SK-N-SH (cell line): ENCODE data around the gene ZSCAN16.

Experiments
- EZH2phosphoT487 ChIP-seq: fragments of 200-600 bp; sonication (generic); IDR thresholded peaks from 2 replicates; pipeline ENCODE4 v1.6.1; 2017; ENCODE audit warnings: low read depth, mixed run types, mild to moderate bottlenecking, antibody characterized with exemption, moderate library complexity, borderline replicate concordance
- FOXJ3 ChIP-seq: sonication (generic); formaldehyde crosslinking; IDR thresholded peaks from 2 replicates; pipeline ENCODE4 v1.5.1; 2020; ENCODE audit warnings: mild to moderate bottlenecking, missing genetic modification reagents
- FOXM1 ChIP-seq: IDR thresholded peaks from 2 replicates; pipeline ENCODE4 v1.4.0; 2012; ENCODE audit warnings: low read depth, mild to moderate bottlenecking
- JUND ChIP-seq: IDR thresholded peaks from 2 replicates; pipeline ENCODE4 v1.4.0; 2012
- MEF2A ChIP-seq: IDR thresholded peaks from 2 replicates; pipeline ENCODE4 v1.4.0; 2012; ENCODE audit warnings: low read depth, borderline replicate concordance
- NFIC ChIP-seq: IDR thresholded peaks from 2 replicates; pipeline ENCODE4 v1.4.0; 2012; ENCODE audit warnings: borderline replicate concordance
- RCOR1 ChIP-seq: fragments of 150-350 bp; IDR thresholded peaks from 2 replicates; pipeline ENCODE4 v1.6.1; 2017; ENCODE audit warnings: antibody characterized with exemption, low read length
- SIN3A ChIP-seq: IDR thresholded peaks from 2 replicates; pipeline ENCODE4 v1.6.1; 2012; ENCODE audit warnings: low read depth, mild to moderate bottlenecking, low read length, moderate library complexity, borderline replicate concordance
- TAF1 ChIP-seq: IDR thresholded peaks from 2 replicates; pipeline ENCODE4 v1.6.1; 2012; ENCODE audit warnings: low read depth, mild to moderate bottlenecking, low read length, moderate library complexity, borderline replicate concordance
- YY1 ChIP-seq: IDR thresholded peaks from 2 replicates; pipeline ENCODE4 v1.4.0; 2012; ENCODE audit warnings: low read depth, mild to moderate bottlenecking
- TF ChIP-seq, protein P1 (sequence below): fragments of 150-350 bp; IDR thresholded peaks from 2 replicates; pipeline ENCODE4 v1.6.1; 2017; ENCODE audit warnings: antibody characterized with exemption, low read length, low read depth, borderline replicate concordance
- TF ChIP-seq, protein P2 (sequence below): fragments of 200-600 bp; sonication (generic); IDR thresholded peaks from 2 replicates; pipeline ENCODE4 v1.6.1; 2017; ENCODE audit warnings: antibody characterized with exemption, mild to moderate bottlenecking, moderate library complexity
- TF ChIP-seq, protein P3 (sequence below): IDR thresholded peaks from 2 replicates; pipeline ENCODE4 v1.4.0; 2012; ENCODE audit warnings: low read depth, borderline replicate concordance
- TF ChIP-seq, protein P4 (sequence below): IDR thresholded peaks from 2 replicates; pipeline ENCODE4 v1.6.1; 2012; ENCODE audit warnings: mild to moderate bottlenecking, low read depth, low read length, moderate library complexity

DNA sequence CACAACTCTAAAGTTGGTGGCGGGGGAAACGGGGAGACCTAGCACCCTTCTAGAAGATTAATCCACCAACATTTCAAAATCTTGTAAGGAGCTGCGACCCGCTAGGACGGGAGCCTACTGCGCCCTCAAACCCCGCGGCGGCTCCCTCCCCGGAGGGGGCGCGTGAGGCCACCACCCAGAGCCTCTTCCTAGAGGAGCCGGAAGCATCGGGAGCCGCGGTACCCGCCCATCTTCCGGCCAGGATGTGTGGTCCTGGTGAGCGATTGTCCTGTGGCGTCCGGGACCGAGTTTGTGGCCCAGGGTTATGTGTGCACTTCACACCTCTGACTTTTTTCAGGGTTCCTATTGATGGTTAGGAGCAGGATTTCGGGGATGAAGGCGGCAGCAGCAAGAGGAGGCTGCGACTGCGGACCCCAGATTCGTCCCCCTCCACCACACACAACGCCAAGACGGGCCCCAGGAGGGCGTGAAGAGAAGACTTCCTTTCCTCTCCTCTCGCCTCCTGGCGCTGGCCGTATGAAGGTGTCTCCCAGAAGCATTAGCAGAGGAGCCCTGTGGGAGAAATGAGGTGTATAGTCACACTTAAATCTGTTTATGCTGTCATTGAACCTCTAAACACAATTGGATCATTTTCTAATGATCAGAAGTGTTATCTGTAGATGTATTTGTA lies 33.4 kb upstream of the ZSCAN16 start:
- TF ChIP-seq FOXM1 (no peak), YY1 (no peak), SIN3A (no peak), FOXJ3 (CRISPR knock-in tag) (no peak), MEF2A (no peak), RCOR1 (no peak), EZH2phosphoT487 (no peak), JUND (no peak), TAF1 (no peak), NFIC (no peak)
- TF ChIP-seq, protein P1, sequence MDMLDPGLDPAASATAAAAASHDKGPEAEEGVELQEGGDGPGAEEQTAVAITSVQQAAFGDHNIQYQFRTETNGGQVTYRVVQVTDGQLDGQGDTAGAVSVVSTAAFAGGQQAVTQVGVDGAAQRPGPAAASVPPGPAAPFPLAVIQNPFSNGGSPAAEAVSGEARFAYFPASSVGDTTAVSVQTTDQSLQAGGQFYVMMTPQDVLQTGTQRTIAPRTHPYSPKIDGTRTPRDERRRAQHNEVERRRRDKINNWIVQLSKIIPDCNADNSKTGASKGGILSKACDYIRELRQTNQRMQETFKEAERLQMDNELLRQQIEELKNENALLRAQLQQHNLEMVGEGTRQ, result no peak
- TF ChIP-seq, protein P2, sequence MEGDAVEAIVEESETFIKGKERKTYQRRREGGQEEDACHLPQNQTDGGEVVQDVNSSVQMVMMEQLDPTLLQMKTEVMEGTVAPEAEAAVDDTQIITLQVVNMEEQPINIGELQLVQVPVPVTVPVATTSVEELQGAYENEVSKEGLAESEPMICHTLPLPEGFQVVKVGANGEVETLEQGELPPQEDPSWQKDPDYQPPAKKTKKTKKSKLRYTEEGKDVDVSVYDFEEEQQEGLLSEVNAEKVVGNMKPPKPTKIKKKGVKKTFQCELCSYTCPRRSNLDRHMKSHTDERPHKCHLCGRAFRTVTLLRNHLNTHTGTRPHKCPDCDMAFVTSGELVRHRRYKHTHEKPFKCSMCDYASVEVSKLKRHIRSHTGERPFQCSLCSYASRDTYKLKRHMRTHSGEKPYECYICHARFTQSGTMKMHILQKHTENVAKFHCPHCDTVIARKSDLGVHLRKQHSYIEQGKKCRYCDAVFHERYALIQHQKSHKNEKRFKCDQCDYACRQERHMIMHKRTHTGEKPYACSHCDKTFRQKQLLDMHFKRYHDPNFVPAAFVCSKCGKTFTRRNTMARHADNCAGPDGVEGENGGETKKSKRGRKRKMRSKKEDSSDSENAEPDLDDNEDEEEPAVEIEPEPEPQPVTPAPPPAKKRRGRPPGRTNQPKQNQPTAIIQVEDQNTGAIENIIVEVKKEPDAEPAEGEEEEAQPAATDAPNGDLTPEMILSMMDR, result no peak
- TF ChIP-seq, protein P3, sequence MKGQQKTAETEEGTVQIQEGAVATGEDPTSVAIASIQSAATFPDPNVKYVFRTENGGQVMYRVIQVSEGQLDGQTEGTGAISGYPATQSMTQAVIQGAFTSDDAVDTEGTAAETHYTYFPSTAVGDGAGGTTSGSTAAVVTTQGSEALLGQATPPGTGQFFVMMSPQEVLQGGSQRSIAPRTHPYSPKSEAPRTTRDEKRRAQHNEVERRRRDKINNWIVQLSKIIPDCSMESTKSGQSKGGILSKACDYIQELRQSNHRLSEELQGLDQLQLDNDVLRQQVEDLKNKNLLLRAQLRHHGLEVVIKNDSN, result no peak
- TF ChIP-seq, protein P4, sequence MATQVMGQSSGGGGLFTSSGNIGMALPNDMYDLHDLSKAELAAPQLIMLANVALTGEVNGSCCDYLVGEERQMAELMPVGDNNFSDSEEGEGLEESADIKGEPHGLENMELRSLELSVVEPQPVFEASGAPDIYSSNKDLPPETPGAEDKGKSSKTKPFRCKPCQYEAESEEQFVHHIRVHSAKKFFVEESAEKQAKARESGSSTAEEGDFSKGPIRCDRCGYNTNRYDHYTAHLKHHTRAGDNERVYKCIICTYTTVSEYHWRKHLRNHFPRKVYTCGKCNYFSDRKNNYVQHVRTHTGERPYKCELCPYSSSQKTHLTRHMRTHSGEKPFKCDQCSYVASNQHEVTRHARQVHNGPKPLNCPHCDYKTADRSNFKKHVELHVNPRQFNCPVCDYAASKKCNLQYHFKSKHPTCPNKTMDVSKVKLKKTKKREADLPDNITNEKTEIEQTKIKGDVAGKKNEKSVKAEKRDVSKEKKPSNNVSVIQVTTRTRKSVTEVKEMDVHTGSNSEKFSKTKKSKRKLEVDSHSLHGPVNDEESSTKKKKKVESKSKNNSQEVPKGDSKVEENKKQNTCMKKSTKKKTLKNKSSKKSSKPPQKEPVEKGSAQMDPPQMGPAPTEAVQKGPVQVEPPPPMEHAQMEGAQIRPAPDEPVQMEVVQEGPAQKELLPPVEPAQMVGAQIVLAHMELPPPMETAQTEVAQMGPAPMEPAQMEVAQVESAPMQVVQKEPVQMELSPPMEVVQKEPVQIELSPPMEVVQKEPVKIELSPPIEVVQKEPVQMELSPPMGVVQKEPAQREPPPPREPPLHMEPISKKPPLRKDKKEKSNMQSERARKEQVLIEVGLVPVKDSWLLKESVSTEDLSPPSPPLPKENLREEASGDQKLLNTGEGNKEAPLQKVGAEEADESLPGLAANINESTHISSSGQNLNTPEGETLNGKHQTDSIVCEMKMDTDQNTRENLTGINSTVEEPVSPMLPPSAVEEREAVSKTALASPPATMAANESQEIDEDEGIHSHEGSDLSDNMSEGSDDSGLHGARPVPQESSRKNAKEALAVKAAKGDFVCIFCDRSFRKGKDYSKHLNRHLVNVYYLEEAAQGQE, result no peak
